Lower leg skin (tissue), 4 donors: ENCODE data around the gene TYMS. TPM values are rescaled to one million over a fixed set of nuclear protein-coding genes. Genes with fewer than 3 reads are reported as not detected.
A peak's percentile ranks its signal among the peaks of the same experiment; 100 is the strongest.
"Not testable (repeated sequence)": the region's sequence is repeated elsewhere in the genome, so short reads cannot be mapped to it uniquely, and the experiment has no call there.

Experiments
- DNase-seq, 2 donors: peaks; one replicate each; pipeline ENCODE4 v3.0.0-alpha.2; 2019; ENCODE audit warnings: low spot score in 2 of 2
- H3K4me3 ChIP-seq: fragments of 200-600 bp; sonication (generic); 2 replicates; pipeline ENCODE4 v1.5.1; 2017; ENCODE audit warnings: mild to moderate bottlenecking, low read depth; ENCODE audit not compliant: poor library complexity, severe bottlenecking
- POLR2A ChIP-seq, 2 donors: fragments of 450-650 bp; IDR thresholded peaks; one replicate each; pipeline ENCODE4 v1.6.1; 2016 to 2017; ENCODE audit warnings: antibody characterized with exemption in 2 of 2, mild to moderate bottlenecking in 1 of 2, moderate library complexity in 1 of 2
- WGBS, 2 donors: methylation state at CpG; one replicate each; pipeline ENCODE4 v1.1.5; 2018; 5-methylcytosine and 5-hydroxymethylcytosine counted together
- intact Hi-C: fragments of 100-400 bp; cut with DNase I; formaldehyde crosslinking; loops from one replicate; pipeline ENCODE4 v1.15.0; 2023; ENCODE audit warnings: low total_unique reads
- total RNA-seq, 4 donors: library from RNA; depleted of rRNA; stranded (reverse); fragments of >200 nt; gene quantifications; one replicate each; pipeline ENCODE4 v1.1.0, GENCODE V29; 2016
- TF ChIP-seq, protein P1 (sequence below), 3 donors: fragments of 450-650 bp; IDR thresholded peaks; one replicate each; pipeline ENCODE4 v1.5.1; 2016; ENCODE audit warnings: antibody characterized with exemption in 3 of 3, mild to moderate bottlenecking in 3 of 3, moderate library complexity in 2 of 3

TYMS gene
- total RNA-seq, 4 donors from 2014 or later: 0.57 to 9.9 (median 2.5) TPM

DNA sequence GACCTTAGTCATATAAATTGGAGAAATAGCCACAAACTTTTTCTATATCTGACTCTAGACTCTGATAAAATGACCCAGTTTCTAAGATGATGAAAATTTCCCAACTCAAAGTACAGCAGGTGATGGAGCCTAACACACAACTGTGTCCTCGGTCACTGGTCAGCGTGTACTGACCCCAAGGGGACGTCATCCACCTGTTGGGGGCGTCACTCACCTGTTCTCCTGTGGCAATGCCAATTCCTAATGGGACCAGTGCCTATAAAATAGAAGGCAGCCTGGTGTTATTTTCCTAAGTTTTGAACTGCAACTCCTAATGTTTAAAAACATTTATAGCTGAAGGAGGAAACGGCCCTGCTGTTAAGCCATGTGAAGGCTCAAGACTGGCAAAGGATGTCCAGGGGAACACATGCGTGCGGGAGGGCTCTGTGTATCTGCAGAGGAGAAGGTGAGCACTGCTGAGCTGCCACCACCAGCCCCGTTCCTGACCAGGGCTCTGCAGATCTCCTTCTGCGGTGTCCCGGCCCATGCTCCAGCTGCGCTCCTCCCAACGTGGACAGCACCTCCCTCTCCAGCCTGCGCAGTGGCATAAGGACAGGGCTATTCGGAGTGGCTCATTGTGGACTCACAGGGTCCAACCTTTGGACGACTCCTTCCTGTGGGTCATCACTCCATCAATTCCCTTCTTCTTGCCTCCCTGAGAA lies 21.2 kb downstream of the TYMS start:
- TF ChIP-seq, protein P1, sequence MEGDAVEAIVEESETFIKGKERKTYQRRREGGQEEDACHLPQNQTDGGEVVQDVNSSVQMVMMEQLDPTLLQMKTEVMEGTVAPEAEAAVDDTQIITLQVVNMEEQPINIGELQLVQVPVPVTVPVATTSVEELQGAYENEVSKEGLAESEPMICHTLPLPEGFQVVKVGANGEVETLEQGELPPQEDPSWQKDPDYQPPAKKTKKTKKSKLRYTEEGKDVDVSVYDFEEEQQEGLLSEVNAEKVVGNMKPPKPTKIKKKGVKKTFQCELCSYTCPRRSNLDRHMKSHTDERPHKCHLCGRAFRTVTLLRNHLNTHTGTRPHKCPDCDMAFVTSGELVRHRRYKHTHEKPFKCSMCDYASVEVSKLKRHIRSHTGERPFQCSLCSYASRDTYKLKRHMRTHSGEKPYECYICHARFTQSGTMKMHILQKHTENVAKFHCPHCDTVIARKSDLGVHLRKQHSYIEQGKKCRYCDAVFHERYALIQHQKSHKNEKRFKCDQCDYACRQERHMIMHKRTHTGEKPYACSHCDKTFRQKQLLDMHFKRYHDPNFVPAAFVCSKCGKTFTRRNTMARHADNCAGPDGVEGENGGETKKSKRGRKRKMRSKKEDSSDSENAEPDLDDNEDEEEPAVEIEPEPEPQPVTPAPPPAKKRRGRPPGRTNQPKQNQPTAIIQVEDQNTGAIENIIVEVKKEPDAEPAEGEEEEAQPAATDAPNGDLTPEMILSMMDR (IDR thresholded peaks at IDR 0.05): no peak
- no peak for TF ChIP-seq POLR2A (IDR thresholded peaks at IDR 0.05)
- peak in 1 of 2 donors; percentile 46 for DNase-seq
- WGBS, 2 donors: 85 to 93% methylated on average over 15 of the region's 15 CpGs
- intact Hi-C loops: no loop called here
- H3K4me3 ChIP-seq: no peak overlapping the region

DNA sequence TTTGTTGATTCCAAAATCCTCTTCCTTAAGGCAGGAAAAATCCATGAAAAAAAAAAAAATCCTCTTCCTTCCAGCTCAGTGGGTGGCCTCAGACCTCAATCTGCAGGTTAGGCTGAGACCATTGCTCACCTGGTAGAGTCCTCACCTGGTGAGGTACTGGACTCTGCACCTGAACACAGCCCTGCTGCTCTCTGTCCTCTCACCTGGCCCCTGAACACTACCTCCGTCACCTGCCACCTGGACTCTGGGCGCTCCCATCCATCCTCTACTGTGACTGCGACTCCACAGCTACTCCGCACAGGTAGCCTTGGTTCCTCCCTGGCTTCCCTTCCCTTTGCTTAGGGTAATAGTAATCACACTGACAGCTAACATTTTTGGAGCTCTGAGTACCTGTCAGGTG lies 22.1 kb downstream of the TYMS start:
- no peak overlapping the region for H3K4me3 ChIP-seq
- peak in 1 of 2 donors; percentile 43 for DNase-seq
- TF ChIP-seq, protein P1 (IDR thresholded peaks at IDR 0.05): no peak
- TF ChIP-seq POLR2A (IDR thresholded peaks at IDR 0.05): no peak
- 98 to 99% methylated on average over 4 of the region's 4 CpGs for WGBS, 2 donors
- intact Hi-C loops: no loop called here

DNA sequence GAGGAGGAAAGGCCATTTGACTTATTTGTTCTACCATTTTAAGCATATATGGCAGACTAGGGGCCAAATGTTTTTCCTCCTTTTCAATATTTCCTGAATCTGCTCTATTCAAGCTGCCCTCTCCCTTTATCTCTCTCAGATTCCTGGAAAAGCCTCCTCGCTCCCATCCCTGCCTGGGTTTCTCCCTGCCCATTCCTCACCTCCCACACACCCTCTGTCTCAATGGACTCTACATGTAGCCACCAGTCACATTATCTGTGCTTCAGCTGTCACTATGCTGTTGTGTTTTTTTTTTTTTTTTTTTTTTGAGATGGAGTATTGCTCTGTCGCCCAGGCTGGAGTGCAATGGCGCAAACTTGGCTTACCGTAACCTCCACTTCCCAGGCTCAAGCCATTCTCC lies 22.9 kb downstream of the TYMS start:
- intact Hi-C loops: no loop called here
- H3K4me3 ChIP-seq: no peak overlapping the region
- WGBS, 2 donors: 96 to 98% methylated on average over 4 of the region's 4 CpGs
- no peak for DNase-seq
- TF ChIP-seq, protein P1 (IDR thresholded peaks at IDR 0.05): no peak
- no peak for TF ChIP-seq POLR2A (IDR thresholded peaks at IDR 0.05)

DNA sequence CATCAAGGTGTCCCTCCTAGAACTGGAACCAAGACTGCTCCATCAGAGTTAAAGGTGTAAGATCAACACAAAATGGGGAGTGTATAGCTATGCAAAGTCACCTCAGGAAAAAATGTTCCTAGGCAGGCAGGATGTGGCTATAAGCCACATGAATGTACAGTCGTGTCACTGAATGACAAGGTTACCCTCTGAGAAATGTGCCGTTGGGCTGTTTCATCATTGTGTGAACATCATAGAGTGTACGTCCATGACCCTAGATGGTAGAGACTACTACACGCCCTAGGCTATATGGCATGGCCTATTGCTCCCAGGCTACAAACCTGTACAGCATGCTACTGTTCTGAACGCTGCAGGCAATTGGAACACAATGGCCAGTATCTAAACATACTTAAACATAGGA lies 24.5 kb downstream of the TYMS start:
- TF ChIP-seq, protein P1 (IDR thresholded peaks at IDR 0.05): no peak
- no peak for TF ChIP-seq POLR2A (IDR thresholded peaks at IDR 0.05)
- WGBS, 2 donors: 87 to 89% methylated on average over 5 of the region's 5 CpGs
- H3K4me3 ChIP-seq: no peak overlapping the region
- no peak for DNase-seq
- intact Hi-C loops: no loop called here

DNA sequence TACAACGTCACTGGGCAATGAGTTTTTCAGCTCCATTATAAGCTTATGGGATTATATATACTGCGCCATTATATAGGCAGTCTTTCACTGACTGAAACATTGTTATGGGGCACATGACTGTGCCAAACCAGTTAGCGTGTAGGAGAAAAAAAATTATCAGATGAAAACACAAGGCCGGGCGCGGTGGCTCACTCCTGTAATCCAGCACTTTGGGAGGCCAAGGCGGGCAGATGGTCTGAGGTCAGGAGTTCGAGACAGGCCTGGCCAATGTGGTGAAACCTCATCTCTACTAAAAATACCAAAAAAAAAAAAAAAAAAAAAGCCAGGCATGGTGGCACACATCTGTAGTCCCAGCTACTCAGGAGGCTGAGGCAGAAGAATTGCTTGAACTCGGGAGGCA lies 25.0 kb downstream of the TYMS start:
- 95 to 96% methylated on average over 9 of the region's 9 CpGs for WGBS, 2 donors
- intact Hi-C loops, DNase-seq, H3K4me3 ChIP-seq: not testable (repeated sequence)

DNA sequence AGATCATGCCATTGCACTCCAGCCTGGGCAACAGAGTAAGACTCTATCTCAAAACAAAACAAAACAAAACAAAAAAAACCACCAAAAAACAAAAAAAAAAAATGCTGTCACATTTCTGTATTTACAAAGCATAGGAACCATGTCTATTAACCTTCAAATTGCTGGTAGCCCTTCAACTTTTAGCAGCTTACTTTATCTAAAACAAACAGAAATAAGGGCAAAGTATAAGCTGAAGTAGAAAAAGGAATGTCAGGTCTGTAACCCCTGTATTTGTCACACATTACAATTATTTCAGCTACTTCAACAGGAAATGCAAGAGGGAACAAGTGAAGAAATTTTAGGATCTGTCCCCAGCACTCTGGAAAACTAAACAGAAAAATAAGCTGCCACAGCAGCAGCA lies 25.4 kb downstream of the TYMS start:
- no peak overlapping the region for H3K4me3 ChIP-seq
- TF ChIP-seq, protein P1 (IDR thresholded peaks at IDR 0.05): no peak
- TF ChIP-seq POLR2A (IDR thresholded peaks at IDR 0.05): no peak
- intact Hi-C loops: no loop called here
- DNase-seq: no peak
